ENCODE results near the gene UTS2R.

The UTS2R gene

DNA sequence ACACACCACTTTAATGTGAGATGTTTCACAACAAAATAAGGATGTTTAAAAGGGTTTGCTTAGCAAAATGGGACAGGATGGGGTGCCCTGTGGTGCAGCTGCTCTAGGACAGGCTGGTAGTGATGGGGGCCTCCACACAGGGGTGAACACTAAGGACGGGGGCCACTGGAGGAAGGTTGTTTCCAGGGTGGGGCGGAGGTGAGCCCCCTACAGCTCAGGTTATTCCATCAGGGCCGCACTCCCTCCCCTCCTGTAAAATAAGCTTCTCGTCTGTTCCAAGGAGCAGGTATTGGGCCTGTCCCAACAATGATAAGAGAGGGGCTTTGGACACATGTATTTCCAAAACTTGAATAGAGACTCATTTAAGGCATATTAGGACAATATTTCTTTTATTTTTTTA is 44.7 kb downstream of the UTS2R start:
- H3K36me3 ChIP-seq (ENCODE audit: insufficient read depth, low read length): no peaks in the 10 kb centered on the region
- no peak overlapping the region for H3K4me3 ChIP-seq
- no peak for DNase-seq (ENCODE audit: low read depth, low spot score)
- H3K9me3 ChIP-seq (ENCODE audit: low read depth, low read length): no peaks in the 10 kb centered on the region
- no peak overlapping the region for H3K27ac ChIP-seq
- no peak overlapping the region for H3K9ac ChIP-seq (ENCODE audit: insufficient read length)
- TF ChIP-seq POLR2AphosphoS5 (IDR thresholded peaks at IDR 0.05; ENCODE audit: borderline replicate concordance, low read depth, low read length): no peak
- no peak for TF ChIP-seq FOXP2 (optimal IDR thresholded peaks at IDR 0.05; ENCODE audit: control extremely low read depth, extremely low read length, insufficient read depth)
- no peak for TF ChIP-seq EZH2 (IDR thresholded peaks at IDR 0.05)

- Histone ChIP-seq H3K9ac (ENCODE audit: insufficient read length) (no peak overlapping the region), H3K27ac (no peak overlapping the region), H3K9me3 (ENCODE audit: low read depth, low read length) (no peaks in the 10 kb centered on the region), H3K4me3 (no peak overlapping the region), H3K36me3 (ENCODE audit: insufficient read depth, low read length) (no peaks in the 10 kb centered on the region)
- TF ChIP-seq POLR2AphosphoS5 (IDR thresholded peaks at IDR 0.05; ENCODE audit: borderline replicate concordance, low read depth, low read length) (no peak), FOXP2 (optimal IDR thresholded peaks at IDR 0.05; ENCODE audit: control extremely low read depth, extremely low read length, insufficient read depth) (no peak), EZH2 (IDR thresholded peaks at IDR 0.05) (no peak)
- no peak for DNase-seq (ENCODE audit: low read depth, low spot score)
Observed at GRCh38 chr17:82416771-82417170, 45.2 kb downstream of the UTS2R start.

- peak within 1 kb of the TSS; percentile 93 for H3K4me3 ChIP-seq
- TF ChIP-seq POLR2AphosphoS5 (IDR thresholded peaks at IDR 0.05; ENCODE audit: borderline replicate concordance, low read depth, low read length) (peak; percentile 71; the same call in 1 of the 2 replicates), EZH2 (IDR thresholded peaks at IDR 0.05) (no peak)
- peak within 1 kb of the TSS; percentile 89 for H3K9ac ChIP-seq (ENCODE audit: insufficient read length)
Observed at GRCh38 chr17:82418001-82418986, 46.7 kb downstream of the UTS2R start, which contains the start of the genes HEXD and OGFOD3. HEXD (plus strand) TSS chr17:82418347; CDS start chr17:82419800, 1,453 bp downstream. OGFOD3 (minus strand) TSS chr17:82418586; CDS start chr17:82418485, 101 bp downstream.

GRCh38 chr17:82419540-82419939 is 48.0 kb downstream of the UTS2R start:
- Histone ChIP-seq H3K27ac (no peak overlapping the region), H3K9me3 (ENCODE audit: low read depth, low read length) (no peaks in the 10 kb centered on the region), H3K36me3 (ENCODE audit: insufficient read depth, low read length) (no peaks in the 10 kb centered on the region), H3K4me3 (peak overlapping the region; percentile 93), H3K9ac (ENCODE audit: insufficient read length) (peak overlapping the region; percentile 64)
- TF ChIP-seq EZH2 (IDR thresholded peaks at IDR 0.05): no peak
- no peak for TF ChIP-seq POLR2AphosphoS5 (IDR thresholded peaks at IDR 0.05; ENCODE audit: borderline replicate concordance, low read depth, low read length)
- no peak for TF ChIP-seq FOXP2 (optimal IDR thresholded peaks at IDR 0.05; ENCODE audit: control extremely low read depth, extremely low read length, insufficient read depth)
- DNase-seq (ENCODE audit: low read depth, low spot score): no peak

More at GRCh38 chr17:82418001-82418986, 46.7 kb downstream of the UTS2R start, which contains the start of the genes HEXD and OGFOD3:
- Histone ChIP-seq H3K36me3 (ENCODE audit: insufficient read depth, low read length) (no peaks in the 10 kb centered on the region), H3K27ac (no peak within 1 kb of the TSS; the same call in 1 of the 2 replicates), H3K9me3 (ENCODE audit: low read depth, low read length) (no peaks in the 10 kb centered on the region)
- DNase-seq (ENCODE audit: low read depth, low spot score): no peak

- Histone ChIP-seq H3K9me3 (ENCODE audit: low read depth, low read length) (no peaks in the 10 kb centered on the region), H3K36me3 (ENCODE audit: insufficient read depth, low read length) (no peaks in the 10 kb centered on the region), H3K4me3 (no peak overlapping the region), H3K27ac (no peak overlapping the region), H3K9ac (ENCODE audit: insufficient read length) (no peak overlapping the region)
- DNase-seq (ENCODE audit: low read depth, low spot score): peak; percentile 28
- no peak for TF ChIP-seq EZH2 (IDR thresholded peaks at IDR 0.05)
- no peak for TF ChIP-seq POLR2AphosphoS5 (IDR thresholded peaks at IDR 0.05; ENCODE audit: borderline replicate concordance, low read depth, low read length)
- TF ChIP-seq FOXP2 (optimal IDR thresholded peaks at IDR 0.05; ENCODE audit: control extremely low read depth, extremely low read length, insufficient read depth): no peak
Observed at GRCh38 chr17:82424001-82424862, 52.7 kb downstream of the UTS2R start.

- no peak for TF ChIP-seq EZH2 (IDR thresholded peaks at IDR 0.05)
- TF ChIP-seq POLR2AphosphoS5 (IDR thresholded peaks at IDR 0.05; ENCODE audit: borderline replicate concordance, low read depth, low read length): no peak
- no peak for TF ChIP-seq FOXP2 (optimal IDR thresholded peaks at IDR 0.05; ENCODE audit: control extremely low read depth, extremely low read length, insufficient read depth)
- Histone ChIP-seq H3K27ac (no peak overlapping the region), H3K4me3 (no peak overlapping the region), H3K9me3 (ENCODE audit: low read depth, low read length) (no peaks in the 10 kb centered on the region), H3K36me3 (ENCODE audit: insufficient read depth, low read length) (no peaks in the 10 kb centered on the region), H3K9ac (ENCODE audit: insufficient read length) (no peak overlapping the region)
- no peak for DNase-seq (ENCODE audit: low read depth, low spot score)
Observed at GRCh38 chr17:82424863-82425159, 53.2 kb downstream of the UTS2R start.

Data from SK-N-MC (cell line).